Retinal pigment epithelial cell (primary cell): Measurements from ENCODE around the gene RSPH1.

ENCODE experiments used
- DNase-seq: peaks from one replicate; pipeline ENCODE4 v3.0.0-alpha.2; 2010; ENCODE audit warnings: low read depth
- H3K4me3 ChIP-seq: 2 replicates; pipeline ENCODE4 v1.5.1; 2011; ENCODE audit warnings: mild to moderate bottlenecking, low read length, control low read depth, moderate library complexity
- TF ChIP-seq, protein P1 (sequence below): conservative IDR thresholded peaks from 2 replicates; pipeline ENCODE4 v1.5.1; 2011; ENCODE audit warnings: low read depth, low read length, control low read depth, inconsistent platforms

RSPH1 gene

GRCh38 chr21:42507418-42507817 is 11.4 kb upstream of the RSPH1 start:
- no peak overlapping the region for H3K4me3 ChIP-seq
- no peak for DNase-seq
- TF ChIP-seq, protein P1, sequence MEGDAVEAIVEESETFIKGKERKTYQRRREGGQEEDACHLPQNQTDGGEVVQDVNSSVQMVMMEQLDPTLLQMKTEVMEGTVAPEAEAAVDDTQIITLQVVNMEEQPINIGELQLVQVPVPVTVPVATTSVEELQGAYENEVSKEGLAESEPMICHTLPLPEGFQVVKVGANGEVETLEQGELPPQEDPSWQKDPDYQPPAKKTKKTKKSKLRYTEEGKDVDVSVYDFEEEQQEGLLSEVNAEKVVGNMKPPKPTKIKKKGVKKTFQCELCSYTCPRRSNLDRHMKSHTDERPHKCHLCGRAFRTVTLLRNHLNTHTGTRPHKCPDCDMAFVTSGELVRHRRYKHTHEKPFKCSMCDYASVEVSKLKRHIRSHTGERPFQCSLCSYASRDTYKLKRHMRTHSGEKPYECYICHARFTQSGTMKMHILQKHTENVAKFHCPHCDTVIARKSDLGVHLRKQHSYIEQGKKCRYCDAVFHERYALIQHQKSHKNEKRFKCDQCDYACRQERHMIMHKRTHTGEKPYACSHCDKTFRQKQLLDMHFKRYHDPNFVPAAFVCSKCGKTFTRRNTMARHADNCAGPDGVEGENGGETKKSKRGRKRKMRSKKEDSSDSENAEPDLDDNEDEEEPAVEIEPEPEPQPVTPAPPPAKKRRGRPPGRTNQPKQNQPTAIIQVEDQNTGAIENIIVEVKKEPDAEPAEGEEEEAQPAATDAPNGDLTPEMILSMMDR = no peak

DNA sequence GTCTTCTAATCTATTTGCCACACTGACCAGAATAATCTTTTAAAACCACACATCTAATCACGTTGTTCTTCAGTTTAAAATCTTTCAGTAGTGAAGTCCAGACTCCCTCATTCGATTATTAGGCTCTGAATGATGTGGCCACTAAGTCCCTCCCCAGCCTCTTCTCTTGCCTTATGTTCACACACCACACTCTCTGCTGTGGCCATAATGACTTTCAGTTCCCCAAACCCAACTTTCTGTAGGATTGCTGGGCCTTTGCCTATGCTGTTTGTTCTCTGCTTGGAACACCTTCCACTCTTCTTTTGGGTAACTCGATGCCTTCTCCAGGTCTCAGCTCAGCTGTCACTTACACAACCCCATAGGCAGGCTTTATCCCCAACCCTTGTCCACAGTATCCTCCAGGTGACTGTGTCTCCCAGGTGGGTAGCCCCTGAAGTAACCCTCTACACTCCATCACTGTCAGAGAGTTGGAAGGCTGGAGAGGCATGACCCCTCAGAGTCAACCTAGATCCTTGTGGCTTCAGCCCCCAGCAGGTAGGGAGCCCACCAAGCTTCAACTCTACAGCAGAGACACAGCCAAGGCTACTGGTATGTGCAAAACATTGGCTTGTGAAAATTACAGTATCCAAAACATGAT is 9.2 kb upstream of the RSPH1 start:
- no peak overlapping the region for H3K4me3 ChIP-seq
- DNase-seq = no peak
- TF ChIP-seq, protein P1 = no peak

DNA sequence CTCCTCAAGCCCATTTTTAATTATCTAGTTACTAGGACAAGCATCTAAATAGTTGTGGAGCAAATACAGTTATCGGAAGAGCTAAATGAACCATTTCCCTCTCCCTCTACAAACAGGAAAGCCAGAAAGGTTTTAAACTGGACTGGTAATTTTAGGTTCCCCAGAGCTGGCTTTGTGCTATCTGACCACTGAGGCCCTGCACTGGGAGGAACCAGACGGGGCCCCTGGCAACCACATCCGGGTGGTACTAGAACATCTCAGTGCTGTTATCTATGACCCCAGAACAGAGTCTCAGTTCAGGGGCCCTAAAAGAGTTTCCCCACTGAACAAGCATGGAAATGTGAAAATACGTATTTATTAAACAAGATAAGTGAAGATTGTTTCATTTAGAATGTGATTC is 7.7 kb upstream of the RSPH1 start:
- no peak for DNase-seq
- H3K4me3 ChIP-seq = no peak overlapping the region
- TF ChIP-seq, protein P1 = no peak

GRCh38 chr21:42500736-42501135 is 4.7 kb upstream of the RSPH1 start:
- H3K4me3 ChIP-seq = no peak overlapping the region
- TF ChIP-seq, protein P1 = no peak
- DNase-seq = no peak

DNA sequence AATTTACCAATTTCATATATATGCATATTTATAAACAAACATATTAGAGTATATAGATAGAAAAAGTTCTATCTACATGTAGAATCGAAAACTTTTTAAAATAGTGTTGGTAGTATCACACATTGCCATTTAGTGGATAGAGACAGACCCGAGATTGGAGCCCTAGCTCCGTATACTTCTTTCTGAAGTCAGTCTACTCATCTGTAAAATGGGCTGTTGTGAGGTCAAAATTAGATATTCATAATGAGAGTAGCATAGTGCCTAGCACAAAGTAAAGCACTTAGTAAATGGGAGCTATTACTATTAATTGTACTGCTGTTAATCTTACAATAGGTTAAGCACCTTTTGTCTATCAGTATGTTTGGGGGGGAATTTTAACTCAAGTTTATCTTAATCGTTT is 4.2 kb upstream of the RSPH1 start:
- no peak for DNase-seq
- no peak overlapping the region for H3K4me3 ChIP-seq

DNA sequence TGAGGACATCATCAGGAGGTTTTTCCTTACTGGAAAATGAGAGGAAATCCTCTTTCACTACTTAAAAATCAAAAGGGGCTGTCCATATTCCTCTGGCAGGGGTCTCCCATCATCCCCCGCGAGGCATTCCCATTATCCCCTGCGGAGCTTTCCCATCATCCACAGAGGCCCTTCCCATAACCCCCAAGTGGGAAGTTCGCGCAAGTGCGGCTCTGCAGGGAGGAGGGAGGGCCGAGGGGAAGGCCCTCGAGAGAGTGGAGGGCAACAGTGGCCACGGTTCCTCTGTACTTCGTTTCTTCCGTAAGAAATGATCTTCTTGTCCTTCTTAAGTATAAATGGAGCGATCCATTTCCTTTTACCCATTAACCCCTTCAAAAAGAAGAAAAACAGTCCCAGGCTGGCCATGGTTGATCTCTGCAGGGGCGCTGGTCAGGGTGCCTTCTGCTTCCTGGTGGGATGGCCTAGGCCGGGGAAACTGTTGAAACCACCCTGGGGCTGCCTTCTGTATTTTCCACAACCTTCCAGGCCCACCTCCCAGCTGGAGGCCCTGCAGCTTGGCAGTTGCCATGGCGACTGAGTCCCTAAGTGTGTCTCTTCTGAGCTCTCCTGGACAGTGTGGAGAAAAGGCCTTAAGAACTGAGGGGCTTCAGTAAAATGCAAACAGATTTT is 3.6 kb upstream of the RSPH1 start:
- TF ChIP-seq, protein P1 = no peak
- no peak overlapping the region for H3K4me3 ChIP-seq
- no peak for DNase-seq

More for the DNA sequence above, 4.2 kb upstream of the RSPH1 start:
- TF ChIP-seq, protein P1 = no peak

DNA sequence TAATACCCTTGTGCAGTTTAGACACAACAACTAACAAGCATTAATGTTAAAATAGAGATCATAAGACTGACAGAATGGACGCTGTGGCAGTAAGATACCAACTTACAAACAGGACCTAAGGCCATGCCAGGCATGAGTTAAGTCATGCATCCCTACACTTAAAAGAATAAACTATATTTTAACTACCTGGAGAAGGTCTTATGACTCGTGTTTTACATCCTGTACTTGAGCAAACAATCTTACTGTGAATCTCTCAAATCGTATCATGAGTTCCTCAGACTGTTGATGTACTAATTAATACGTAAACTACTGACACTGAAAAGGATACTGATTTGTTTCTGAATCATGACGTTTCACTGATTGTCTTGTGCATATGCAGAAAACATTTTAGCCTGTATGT is 2.0 kb upstream of the RSPH1 start:
- no peak overlapping the region for H3K4me3 ChIP-seq
- TF ChIP-seq, protein P1 = no peak
- DNase-seq = no peak
